ES-I3 (cell line): Measurements from ENCODE around the gene FGFR3.

ENCODE experiments used
- H3K36me3 ChIP-seq: 2 replicates; pipeline ENCODE4 v1.6.1; 2013; ENCODE audit warnings: mild to moderate bottlenecking, low read length, control low read depth, moderate library complexity; ENCODE audit not compliant: insufficient read depth
- H3K4me1 ChIP-seq: 2 replicates; pipeline ENCODE4 v1.6.1; 2013; ENCODE audit warnings: mild to moderate bottlenecking, control low read depth, low read length; ENCODE audit not compliant: insufficient read depth
- H3K9ac ChIP-seq: 2 replicates; pipeline ENCODE4 v1.6.1; 2013; ENCODE audit warnings: low read depth, mild to moderate bottlenecking, low read length, moderate library complexity
- H3K9me3 ChIP-seq: 2 replicates; pipeline ENCODE4 v1.6.1; 2013; ENCODE audit warnings: mild to moderate bottlenecking, low read length, moderate library complexity; ENCODE audit not compliant: control insufficient read depth, insufficient read depth

The FGFR3 gene

GRCh38 chr4:1770791-1771231 is 22.3 kb upstream of the FGFR3 start:
- Histone ChIP-seq H3K9ac (no peak overlapping the region), H3K4me1 (peaks cover 25% of the 10 kb centered on the region)

GRCh38 chr4:1771555-1772305 is 21.4 kb upstream of the FGFR3 start:
- no peaks in the 10 kb centered on the region for H3K9me3 ChIP-seq
- H3K9ac ChIP-seq = no peak overlapping the region
- H3K36me3 ChIP-seq = no peaks in the 10 kb centered on the region
- peaks cover 23% of the 10 kb centered on the region for H3K4me1 ChIP-seq

More at GRCh38 chr4:1770791-1771231, 22.3 kb upstream of the FGFR3 start:
- no peaks in the 10 kb centered on the region for H3K9me3 ChIP-seq
- no peaks in the 10 kb centered on the region for H3K36me3 ChIP-seq

- Histone ChIP-seq H3K9ac (no peak overlapping the region), H3K4me1 (peaks cover 32% of the 10 kb centered on the region), H3K36me3 (no peaks in the 10 kb centered on the region), H3K9me3 (no peaks in the 10 kb centered on the region)
These were observed 20.1 kb upstream of the FGFR3 start for GRCh38 chr4:1772853-1773538.

DNA sequence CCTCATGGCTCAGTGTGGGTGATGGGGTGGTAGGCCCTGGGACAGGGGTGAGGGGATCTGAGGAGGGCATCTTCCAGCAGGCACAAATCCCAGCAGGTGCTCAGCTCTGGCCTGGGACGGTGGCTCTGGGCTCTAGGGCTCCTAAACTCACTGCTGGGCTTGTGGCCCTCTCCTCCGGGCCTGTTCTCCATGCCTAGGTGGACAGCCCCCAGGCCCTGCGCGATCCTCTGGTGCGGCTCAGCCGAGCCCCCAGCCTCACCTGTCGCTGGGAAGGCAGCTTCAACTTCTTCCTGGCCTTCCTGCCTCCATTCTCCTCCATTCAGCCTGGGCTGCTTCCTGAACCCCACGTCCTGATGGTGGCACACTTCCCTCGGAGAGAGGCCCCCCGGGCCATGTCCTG is 19.3 kb upstream of the FGFR3 start:
- peaks cover 29% of the 10 kb centered on the region for H3K4me1 ChIP-seq

GRCh38 chr4:1775731-1776500 is 17.2 kb upstream of the FGFR3 start:
- H3K36me3 ChIP-seq = no peaks in the 10 kb centered on the region
- peaks cover 30% of the 10 kb centered on the region for H3K4me1 ChIP-seq
- no peak overlapping the region for H3K9ac ChIP-seq
- H3K9me3 ChIP-seq = no peaks in the 10 kb centered on the region

More for the DNA sequence above, 19.3 kb upstream of the FGFR3 start:
- Histone ChIP-seq H3K36me3 (no peaks in the 10 kb centered on the region), H3K9ac (no peak overlapping the region), H3K9me3 (no peaks in the 10 kb centered on the region)

DNA sequence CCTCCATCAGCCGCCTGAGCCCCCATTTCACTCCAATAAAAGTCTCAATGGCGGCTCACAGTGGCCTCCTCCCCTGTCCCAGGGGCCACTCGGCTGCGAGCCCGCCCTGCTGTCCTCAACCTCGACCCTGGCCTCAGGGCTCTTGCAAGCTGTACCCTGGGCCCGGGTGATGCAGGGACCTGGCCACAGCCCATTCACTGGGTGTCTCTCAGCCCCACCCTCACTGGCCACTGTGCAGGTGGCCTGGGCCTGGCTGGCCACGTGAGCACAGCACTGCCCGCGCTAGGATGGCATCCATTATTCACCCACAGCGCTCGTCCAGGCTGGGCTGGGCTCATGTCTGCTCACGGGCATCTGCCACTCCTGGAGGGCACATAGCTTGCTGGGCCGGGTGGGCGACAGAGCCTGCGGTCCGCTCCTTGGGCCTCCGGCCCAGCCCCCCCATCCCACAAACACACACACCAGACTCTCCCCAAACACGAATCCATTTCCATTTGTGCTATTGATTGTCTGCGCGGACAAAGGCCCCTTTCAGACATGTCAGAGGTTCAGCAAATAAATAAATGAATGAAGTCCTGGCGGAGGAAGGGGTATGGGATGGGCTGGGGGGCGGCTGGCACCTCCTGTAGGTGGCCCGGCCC is 16.5 kb upstream of the FGFR3 start:
- no peaks in the 10 kb centered on the region for H3K9me3 ChIP-seq
- H3K36me3 ChIP-seq = no peaks in the 10 kb centered on the region
- peaks cover 25% of the 10 kb centered on the region for H3K4me1 ChIP-seq
- H3K9ac ChIP-seq = no peak overlapping the region

DNA sequence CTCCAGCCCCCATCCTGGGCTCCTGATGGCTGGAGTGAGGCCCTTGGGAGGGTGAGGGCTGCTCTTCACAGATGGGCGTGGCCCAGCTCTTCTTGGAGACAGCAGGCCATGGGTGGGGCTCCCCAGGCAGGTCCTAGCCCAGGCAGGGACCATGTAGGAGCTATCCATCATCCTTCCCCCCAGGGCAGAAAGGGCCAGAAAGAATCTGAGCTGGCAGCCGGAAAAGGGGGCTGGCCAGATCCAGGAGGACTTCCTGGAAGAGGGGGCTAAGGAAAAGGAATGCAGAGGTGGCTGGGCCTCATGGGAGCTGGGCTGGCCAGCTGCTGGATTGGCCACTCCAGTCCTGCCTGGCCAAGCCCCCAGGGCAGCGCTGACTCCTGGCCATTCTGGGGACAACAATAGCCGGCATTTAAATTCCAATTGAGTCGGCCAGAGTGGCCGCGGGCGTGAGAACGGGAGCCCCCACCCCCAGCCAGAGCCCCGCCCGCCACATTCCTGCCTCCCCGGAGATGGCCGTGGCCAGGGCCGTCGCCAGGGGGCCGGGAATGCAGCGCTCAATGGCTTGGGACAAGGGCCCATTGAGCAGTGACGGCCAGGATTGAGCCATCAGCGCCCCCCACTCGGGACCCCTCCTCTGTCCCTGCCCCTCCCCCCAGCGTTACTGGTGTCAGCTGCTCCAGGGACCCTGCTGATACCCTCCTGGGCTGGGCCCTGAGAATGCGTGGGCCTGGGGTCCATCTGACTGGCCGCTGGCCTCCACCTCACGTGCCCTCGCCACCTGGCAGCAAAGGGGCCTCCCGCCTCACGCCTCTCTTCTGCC is 15.1 kb upstream of the FGFR3 start:
- Histone ChIP-seq H3K4me1 (peaks cover 29% of the 10 kb centered on the region), H3K9me3 (no peaks in the 10 kb centered on the region), H3K9ac (no peak overlapping the region), H3K36me3 (no peaks in the 10 kb centered on the region)

- no peaks in the 10 kb centered on the region for H3K36me3 ChIP-seq
- peaks cover 29% of the 10 kb centered on the region for H3K4me1 ChIP-seq
- no peaks in the 10 kb centered on the region for H3K9me3 ChIP-seq
- H3K9ac ChIP-seq = no peak overlapping the region
These were observed 14.3 kb upstream of the FGFR3 start for GRCh38 chr4:1778642-1779392.

DNA sequence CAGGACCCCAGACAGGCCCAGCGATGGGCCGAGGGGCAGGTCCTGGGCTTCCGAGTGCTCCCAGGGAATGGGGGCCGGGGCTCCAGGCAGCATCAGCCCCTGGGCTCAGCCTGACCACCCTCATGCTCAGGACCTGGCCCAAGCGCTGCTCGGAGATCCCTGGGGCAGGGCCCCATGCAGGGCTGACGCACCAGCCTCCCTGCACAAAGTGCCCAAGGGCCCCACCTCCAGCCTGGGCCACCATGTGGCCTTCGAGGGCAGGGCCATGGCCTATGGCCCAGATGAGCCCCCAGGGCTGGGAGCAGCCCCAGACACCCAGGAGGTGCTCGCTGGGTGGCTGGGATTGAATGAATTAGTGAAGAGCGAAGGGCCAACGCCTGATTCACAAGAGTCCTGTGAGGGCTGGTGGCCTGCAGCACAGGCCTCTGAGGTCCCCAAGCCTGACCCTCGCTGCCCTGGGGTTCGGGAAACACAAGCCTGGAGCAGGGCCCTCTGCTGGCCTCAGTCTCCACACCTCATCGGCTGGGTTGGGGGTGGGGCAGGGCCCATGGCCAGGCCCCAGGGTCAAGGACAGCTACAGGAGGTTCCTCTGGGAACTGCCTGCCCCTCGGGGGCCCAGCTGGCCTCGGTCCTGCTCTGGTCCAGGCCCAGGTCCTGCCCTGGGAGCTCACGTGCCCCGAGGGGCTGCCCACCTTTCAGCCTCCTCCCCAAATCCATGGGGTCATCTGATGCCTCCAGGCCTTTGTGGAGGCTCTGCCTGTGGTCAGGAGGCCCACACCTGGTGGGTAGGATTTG is 13.3 kb upstream of the FGFR3 start:
- H3K9ac ChIP-seq = no peak overlapping the region
- H3K9me3 ChIP-seq = no peaks in the 10 kb centered on the region
- no peaks in the 10 kb centered on the region for H3K36me3 ChIP-seq
- H3K4me1 ChIP-seq = peaks cover 29% of the 10 kb centered on the region

- Histone ChIP-seq H3K9me3 (no peaks in the 10 kb centered on the region), H3K4me1 (peaks cover 29% of the 10 kb centered on the region), H3K36me3 (no peaks in the 10 kb centered on the region), H3K9ac (no peak overlapping the region)
These were observed 12.7 kb upstream of the FGFR3 start for GRCh38 chr4:1780435-1780834.

DNA sequence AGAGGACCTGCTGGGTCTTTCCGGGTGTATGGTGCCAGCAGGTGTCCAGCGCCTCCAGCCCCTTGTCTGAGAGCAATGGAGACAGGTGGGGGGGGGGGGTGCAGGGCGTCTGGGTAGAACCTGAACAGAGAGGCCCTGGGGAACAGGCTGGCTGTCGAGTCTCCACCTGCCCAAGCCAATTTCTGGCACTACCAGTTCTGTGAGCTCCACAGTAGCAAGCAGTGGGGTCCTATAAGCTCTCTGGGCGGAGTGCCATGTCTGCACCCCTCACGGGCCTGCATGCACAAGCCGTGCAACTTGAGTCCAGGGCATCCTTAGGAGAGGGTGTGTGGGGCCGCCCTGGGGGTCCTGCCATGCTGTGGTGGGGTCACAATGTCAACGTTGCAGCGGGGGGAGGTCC is 10.1 kb upstream of the FGFR3 start:
- peaks cover 22% of the 10 kb centered on the region; the same call in 1 of the 2 replicates for H3K4me1 ChIP-seq
- H3K9me3 ChIP-seq = no peaks in the 10 kb centered on the region
- no peak overlapping the region for H3K9ac ChIP-seq
- H3K36me3 ChIP-seq = no peaks in the 10 kb centered on the region

GRCh38 chr4:1783970-1784369 is 9.1 kb upstream of the FGFR3 start:
- peaks cover 16% of the 10 kb centered on the region; the same call in 1 of the 2 replicates for H3K4me1 ChIP-seq

More at GRCh38 chr4:1783970-1784369, 9.1 kb upstream of the FGFR3 start:
- no peaks in the 10 kb centered on the region for H3K9me3 ChIP-seq
- H3K9ac ChIP-seq = no peak overlapping the region
- no peaks in the 10 kb centered on the region for H3K36me3 ChIP-seq
